HepG2 (cell line): Measurements from ENCODE around the gene PKMYT1. TPM values are rescaled to one million over a fixed set of nuclear protein-coding genes. Genes with fewer than 3 reads are reported as not detected.

Experiments
- EEA1 ChIP-seq: sonication (generic); formaldehyde crosslinking; IDR thresholded peaks from 2 replicates; pipeline ENCODE4 v1.5.1; 2020; ENCODE audit warnings: mild to moderate bottlenecking, missing genetic modification reagents, borderline replicate concordance
- ESRRA ChIP-seq: sonication (generic); formaldehyde crosslinking; IDR thresholded peaks from 2 replicates; pipeline ENCODE4 v1.5.1; 2020; ENCODE audit warnings: mild to moderate bottlenecking, low read depth, missing genetic modification reagents
- GATAD1 ChIP-seq: IDR thresholded peaks from 2 replicates; pipeline ENCODE4 v1.6.1; 2016; ENCODE audit warnings: missing genetic modification reagents, missing compliant biosample characterization
- HNF4G ChIP-seq, 2 experiments: sonication (generic) in 1 of 2; formaldehyde crosslinking in 1 of 2; IDR thresholded peaks; 2 replicates each; pipeline versions ENCODE4 v1.4.0 to v1.6.1; 2011 to 2020; ENCODE audit warnings: borderline replicate concordance in 2 of 2, low read depth in 2 of 2, mild to moderate bottlenecking in 2 of 2, low read length in 1 of 2, missing genetic modification reagents in 1 of 2, moderate library complexity in 1 of 2
- KAT7 ChIP-seq: IDR thresholded peaks from 2 replicates; pipeline ENCODE4 v1.6.1; 2018; ENCODE audit warnings: borderline replicate concordance, missing compliant biosample characterization
- MIER2 ChIP-seq: IDR thresholded peaks from 2 replicates; pipeline ENCODE4 v1.6.1; 2016; ENCODE audit warnings: missing biosample characterization, missing genetic modification reagents
- MTA1 ChIP-seq: sonication (generic); formaldehyde crosslinking; IDR thresholded peaks from 2 replicates; pipeline ENCODE4 v1.4.0; 2020; ENCODE audit warnings: missing genetic modification reagents, mild to moderate bottlenecking, borderline replicate concordance
- POLR2AphosphoS5 ChIP-seq: IDR thresholded peaks from 2 replicates; pipeline ENCODE4 v1.6.1; 2012; ENCODE audit warnings: low read depth, low read length
- RERE ChIP-seq: IDR thresholded peaks from 2 replicates; pipeline ENCODE4 v1.6.1; 2016; ENCODE audit warnings: low read depth, missing genetic modification reagents, missing compliant biosample characterization
- RNF2 ChIP-seq: fragments of 450-650 bp; conservative IDR thresholded peaks from 2 replicates; pipeline ENCODE4 v1.6.1; 2016; ENCODE audit warnings: low read depth
- ZBTB42 ChIP-seq: sonication (generic); formaldehyde crosslinking; IDR thresholded peaks from 2 replicates; pipeline ENCODE4 v1.5.0; 2020; ENCODE audit warnings: mild to moderate bottlenecking, missing genetic modification reagents
- ZBTB7A ChIP-seq: sonication (generic); formaldehyde crosslinking; IDR thresholded peaks from 2 replicates; pipeline ENCODE4 v1.8.0; 2022; ENCODE audit warnings: mild to moderate bottlenecking, missing genetic modification reagents
- ZNF256 ChIP-seq: sonication (generic); formaldehyde crosslinking; conservative IDR thresholded peaks from 2 replicates; pipeline ENCODE4 v1.4.0; 2020; ENCODE audit warnings: missing genetic modification reagents
- ZNF549 ChIP-seq: sonication (generic); formaldehyde crosslinking; IDR thresholded peaks from 2 replicates; pipeline ENCODE4 v1.5.0; 2020; ENCODE audit warnings: missing genetic modification reagents
- ZNF841 ChIP-seq: sonication (generic); formaldehyde crosslinking; IDR thresholded peaks from 2 replicates; pipeline ENCODE4 v1.8.1; 2023; ENCODE audit warnings: missing genetic modification reagents, borderline replicate concordance
- ZSCAN22 ChIP-seq: sonication (generic); formaldehyde crosslinking; IDR thresholded peaks from 2 replicates; pipeline ENCODE4 v1.4.0; 2020; ENCODE audit warnings: mild to moderate bottlenecking, missing genetic modification reagents
- polyA plus RNA-seq, 8 experiments: library from polyadenylated mRNA; depleted of rRNA in 3 of 8; stranded (reverse) in 7 of 8; unstranded in 1 of 8; fragments of >200 nt; fragmentation: Illumina TruSeq in 4 of 8; extraction: Trizol in 4 of 8; gene quantifications; 2 replicates each; pipeline versions ENCODE4 v1.2.1 to v1.2.3, GENCODE V29; 2011 to 2016; ENCODE audit warnings: low read depth in 4 of 8, missing spikeins in 1 of 8, mixed read lengths in 1 of 8; ENCODE audit not compliant: insufficient read depth in 1 of 8
- total RNA-seq, 5 experiments: library from RNA; depleted of rRNA; stranded (reverse); fragments of >200 nt; fragmentation: Illumina TruSeq; extraction: Trizol; gene quantifications; 2 replicates each; pipeline ENCODE4 v1.2.3, GENCODE V29; 2016; ENCODE audit warnings: low read depth in 1 of 5
- TF ChIP-seq, protein P1 (sequence below): sonication (generic); formaldehyde crosslinking; IDR thresholded peaks from 2 replicates; pipeline ENCODE4 v1.5.0; 2020; ENCODE audit warnings: mild to moderate bottlenecking, missing genetic modification reagents
- TF ChIP-seq, protein P2 (sequence below): sonication (generic); formaldehyde crosslinking; conservative IDR thresholded peaks from 2 replicates; pipeline ENCODE4 v1.4.0; 2020; ENCODE audit warnings: missing genetic modification reagents
- TF ChIP-seq, protein P3 (sequence below): sonication (generic); formaldehyde crosslinking; IDR thresholded peaks from 2 replicates; pipeline ENCODE4 v1.8.1; 2023; ENCODE audit warnings: missing genetic modification reagents, mild to moderate bottlenecking, borderline replicate concordance

The PKMYT1 gene
- total and polyA plus RNA-seq, 2 of the 13 experiments (the other 11 are each of a cell fraction or from before 2014, with no cell fraction given), result 7.0 to 27.8 TPM

DNA sequence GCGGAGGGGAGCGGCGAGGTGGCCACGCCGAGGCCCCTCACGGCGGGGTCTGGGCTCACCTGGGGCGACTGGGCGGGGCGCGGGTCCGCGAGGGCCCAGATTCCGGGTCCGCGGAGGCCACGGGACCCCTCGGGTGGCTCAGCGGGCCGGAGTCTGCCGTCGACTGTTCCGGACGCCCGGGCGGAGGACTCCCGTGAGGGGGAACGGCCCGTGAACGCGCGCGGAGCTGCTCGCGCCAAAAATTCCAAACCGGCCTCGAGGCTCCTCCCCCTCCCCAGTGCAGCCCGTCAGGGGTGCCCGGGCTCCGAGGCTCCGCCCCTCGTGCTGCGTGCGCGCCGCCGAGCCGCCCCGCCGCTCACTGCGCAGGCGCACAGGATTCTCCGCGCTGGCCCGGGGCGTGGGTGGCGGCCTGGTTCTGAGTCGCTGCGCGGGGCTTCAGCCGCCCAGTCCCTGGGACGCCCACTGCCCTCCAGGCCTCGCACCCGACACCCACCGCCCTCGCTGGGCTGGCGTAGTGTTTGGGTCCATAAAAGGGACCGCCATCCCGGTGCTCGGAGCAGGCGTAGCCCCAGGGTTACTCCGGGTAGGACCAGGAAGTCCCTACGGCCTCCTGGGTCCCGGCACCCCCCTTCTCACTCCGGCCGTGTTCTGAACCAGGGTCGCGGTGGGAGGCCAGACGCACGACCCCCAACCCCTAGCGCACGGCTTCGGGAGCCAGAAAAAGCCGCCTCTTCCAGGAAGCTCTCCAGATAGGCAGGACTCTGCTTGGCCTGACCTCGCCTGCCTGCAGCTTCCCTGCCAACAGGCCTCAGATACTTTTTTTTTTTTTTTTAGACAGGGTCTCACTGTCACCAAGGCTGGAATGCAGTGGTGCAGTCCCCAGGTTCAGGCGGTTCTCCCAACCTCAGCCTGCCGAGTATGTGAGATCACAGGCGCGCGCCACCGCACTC is at the start of gene PKMYT1 (continued):
- TF ChIP-seq ZNF841, result no peak
- no peak for TF ChIP-seq HNF4G (IDR thresholded peaks at IDR 0.05; ENCODE audit: borderline replicate concordance, low read depth, low read length)
- TF ChIP-seq HNF4G (CRISPR knock-in tag; IDR thresholded peaks at IDR 0.05; ENCODE audit: borderline replicate concordance, low read depth), result 0 out of 2 replicates have a peak, but pooled peaks have one; percentile 10
- 0 out of 2 replicates have a peak, but pooled peaks have one; percentile 8 for TF ChIP-seq MIER2 (CRISPR knock-in tag)
- 0 out of 2 replicates have a peak, but pooled peaks have one; percentile 23 for TF ChIP-seq RNF2
- TF ChIP-seq, protein P1, sequence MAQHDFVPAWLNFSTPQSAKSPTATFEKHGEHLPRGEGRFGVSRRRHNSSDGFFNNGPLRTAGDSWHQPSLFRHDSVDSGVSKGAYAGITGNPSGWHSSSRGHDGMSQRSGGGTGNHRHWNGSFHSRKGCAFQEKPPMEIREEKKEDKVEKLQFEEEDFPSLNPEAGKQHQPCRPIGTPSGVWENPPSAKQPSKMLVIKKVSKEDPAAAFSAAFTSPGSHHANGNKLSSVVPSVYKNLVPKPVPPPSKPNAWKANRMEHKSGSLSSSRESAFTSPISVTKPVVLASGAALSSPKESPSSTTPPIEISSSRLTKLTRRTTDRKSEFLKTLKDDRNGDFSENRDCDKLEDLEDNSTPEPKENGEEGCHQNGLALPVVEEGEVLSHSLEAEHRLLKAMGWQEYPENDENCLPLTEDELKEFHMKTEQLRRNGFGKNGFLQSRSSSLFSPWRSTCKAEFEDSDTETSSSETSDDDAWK (CRISPR knock-in tag), result no peak
- no peak for TF ChIP-seq RERE (CRISPR knock-in tag)
- no peak for TF ChIP-seq ZNF549 (CRISPR knock-in tag)
- TF ChIP-seq, protein P2, sequence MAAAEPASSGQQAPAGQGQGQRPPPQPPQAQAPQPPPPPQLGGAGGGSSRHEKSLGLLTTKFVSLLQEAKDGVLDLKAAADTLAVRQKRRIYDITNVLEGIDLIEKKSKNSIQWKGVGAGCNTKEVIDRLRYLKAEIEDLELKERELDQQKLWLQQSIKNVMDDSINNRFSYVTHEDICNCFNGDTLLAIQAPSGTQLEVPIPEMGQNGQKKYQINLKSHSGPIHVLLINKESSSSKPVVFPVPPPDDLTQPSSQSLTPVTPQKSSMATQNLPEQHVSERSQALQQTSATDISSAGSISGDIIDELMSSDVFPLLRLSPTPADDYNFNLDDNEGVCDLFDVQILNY (CRISPR knock-in tag), result peak; percentile 78
- TF ChIP-seq EEA1, result peak; percentile 58; the same call in 1 of the 2 replicates
- TF ChIP-seq ZBTB7A (CRISPR knock-in tag), result peak; percentile 77; the same call in 1 of the 2 replicates
- peak; percentile 81 for TF ChIP-seq POLR2AphosphoS5
- TF ChIP-seq, protein P3, sequence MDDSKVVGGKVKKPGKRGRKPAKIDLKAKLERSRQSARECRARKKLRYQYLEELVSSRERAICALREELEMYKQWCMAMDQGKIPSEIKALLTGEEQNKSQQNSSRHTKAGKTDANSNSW (CRISPR knock-in tag), result 0 out of 2 replicates have a peak, but pooled peaks have one; percentile 60
- TF ChIP-seq GATAD1 (CRISPR knock-in tag), result peak; percentile 59
- TF ChIP-seq ZNF256, result 0 out of 2 replicates have a peak, but pooled peaks have one; percentile 50
- TF ChIP-seq KAT7 (CRISPR knock-in tag), result no peak; the same call in 1 of the 2 replicates
- TF ChIP-seq ESRRA (CRISPR knock-in tag), result 0 out of 2 replicates have a peak, but pooled peaks have one; percentile 47
- no peak for TF ChIP-seq ZSCAN22 (CRISPR knock-in tag)
- 0 out of 2 replicates have a peak, but pooled peaks have one; percentile 44 for TF ChIP-seq MTA1 (CRISPR knock-in tag)
- TF ChIP-seq ZBTB42, result no peak
